OCI-LY1 (cell line): Measurements from ENCODE around the gene TVP23A.

Experiments
- H2AFZ ChIP-seq: fragments of 200-600 bp; sonication (generic), shearing (Covaris generic); 2 replicates; pipeline ENCODE4 v1.6.0; 2014; ENCODE audit warnings: antibody characterized with exemption, mild to moderate bottlenecking, low read length
- H3F3A ChIP-seq: fragments of 200-600 bp; sonication (generic), shearing (Covaris generic); 2 replicates; pipeline ENCODE4 v1.6.0; 2014; ENCODE audit warnings: mild to moderate bottlenecking, antibody characterized with exemption, low read length, moderate library complexity; ENCODE audit not compliant: insufficient read depth
- H3K27ac ChIP-seq: fragments of 200-600 bp; sonication (generic); 2 replicates; pipeline ENCODE4 v1.5.1; 2014; ENCODE audit warnings: low read length, mixed run types, mild to moderate bottlenecking, low read depth; ENCODE audit not compliant: poor library complexity, severe bottlenecking
- H3K27me3 ChIP-seq: fragments of 200-600 bp; sonication (generic); 2 replicates; pipeline ENCODE4 v1.6.0; 2014; ENCODE audit warnings: antibody characterized with exemption, mild to moderate bottlenecking, low read length, moderate library complexity; ENCODE audit not compliant: insufficient read depth
- H3K36me3 ChIP-seq: fragments of 200-600 bp; sonication (generic); 2 replicates; pipeline ENCODE4 v1.6.1; 2014; ENCODE audit warnings: mild to moderate bottlenecking, antibody characterized with exemption, low read length, moderate library complexity, mixed read lengths; ENCODE audit not compliant: insufficient read depth
- H3K4me1 ChIP-seq: fragments of 200-600 bp; sonication (generic); 2 replicates; pipeline ENCODE4 v1.5.1; 2014; ENCODE audit warnings: mild to moderate bottlenecking, low read length, moderate library complexity; ENCODE audit not compliant: insufficient read depth, severe bottlenecking
- H3K4me2 ChIP-seq: fragments of 200-600 bp; sonication (generic), shearing (Covaris generic); 2 replicates; pipeline ENCODE4 v1.6.1; 2014; ENCODE audit warnings: low read length
- H3K4me3 ChIP-seq: fragments of 200-600 bp; sonication (generic); 2 replicates; pipeline ENCODE4 v1.5.1; 2014; ENCODE audit warnings: low read length, low read depth, mild to moderate bottlenecking, mixed read lengths; ENCODE audit not compliant: poor library complexity, severe bottlenecking
- H3K79me2 ChIP-seq: fragments of 200-600 bp; shearing (Covaris generic); 2 replicates; pipeline ENCODE4 v1.6.1; 2016; ENCODE audit warnings: mixed run types, low read length, mixed read lengths; ENCODE audit not compliant: insufficient read depth
- H3K9ac ChIP-seq: fragments of 200-600 bp; sonication (generic), shearing (Covaris generic); 2 replicates; pipeline ENCODE4 v1.6.1; 2014; ENCODE audit warnings: mild to moderate bottlenecking, low read length, mixed read lengths
- H3K9me2 ChIP-seq: fragments of 200-600 bp; sonication (generic), shearing (Covaris generic); 2 replicates; pipeline ENCODE4 v1.6.1; 2014; ENCODE audit warnings: low read depth, mild to moderate bottlenecking, low read length, mixed read lengths
- H3K9me3 ChIP-seq: fragments of 200-600 bp; shearing (Covaris generic); 2 replicates; pipeline ENCODE4 v1.6.1; 2014; ENCODE audit warnings: low read length, mixed read lengths
- H4K20me1 ChIP-seq: fragments of 200-600 bp; sonication (generic), shearing (Covaris generic); 2 replicates; pipeline ENCODE4 v1.6.0; 2016; ENCODE audit warnings: mild to moderate bottlenecking, low read length; ENCODE audit not compliant: insufficient read depth
- CTCF ChIP-seq: fragments of 200-600 bp; sonication (generic), shearing (Covaris generic); IDR thresholded peaks from 2 replicates; pipeline ENCODE4 v1.5.1; 2017; ENCODE audit warnings: mild to moderate bottlenecking, antibody characterized with exemption, low read length, moderate library complexity, mixed read lengths
- EZH2 ChIP-seq: fragments of 200-600 bp; sonication (generic), shearing (Covaris generic); IDR thresholded peaks from 2 replicates; pipeline ENCODE4 v1.8.0; 2017; ENCODE audit warnings: borderline replicate concordance, mixed run types, mild to moderate bottlenecking, antibody characterized with exemption, low read length, moderate library complexity, mixed read lengths

Gene TVP23A

GRCh38 chr16:10740000-10740844, 78.4 kb downstream of the TVP23A start:
- no peaks in the 10 kb centered on the region for H3K9me2 ChIP-seq
- no peak overlapping the region for H3K9ac ChIP-seq
- H3F3A ChIP-seq: no peaks in the 10 kb centered on the region
- no peaks in the 10 kb centered on the region for H3K9me3 ChIP-seq
- no peaks in the 10 kb centered on the region for H3K79me2 ChIP-seq
- H3K4me2 ChIP-seq: no peak overlapping the region
- no peak overlapping the region for H3K27ac ChIP-seq
- no peak overlapping the region for H2AFZ ChIP-seq
- no peaks in the 10 kb centered on the region for H4K20me1 ChIP-seq
- peaks cover 44% of the 10 kb centered on the region for H3K4me1 ChIP-seq
- TF ChIP-seq EZH2 (no peak), CTCF (no peak)
- H3K4me3 ChIP-seq: no peak overlapping the region
- no peaks in the 10 kb centered on the region for H3K36me3 ChIP-seq
- no peaks in the 10 kb centered on the region for H3K27me3 ChIP-seq

- H3K4me2 ChIP-seq: peak overlapping the region; percentile 8; the same call in 1 of the 2 replicates
- H3K27ac ChIP-seq: peak overlapping the region; percentile 62
- no peaks in the 10 kb centered on the region for H3F3A ChIP-seq
- no peaks in the 10 kb centered on the region for H3K27me3 ChIP-seq
- no peaks in the 10 kb centered on the region for H3K36me3 ChIP-seq
- no peak for TF ChIP-seq EZH2
- TF ChIP-seq CTCF: no peak
- H3K4me1 ChIP-seq: peaks cover 36% of the 10 kb centered on the region
- peak overlapping the region; percentile 28; the same call in 1 of the 2 replicates for H2AFZ ChIP-seq
- H4K20me1 ChIP-seq: no peaks in the 10 kb centered on the region
- H3K9ac ChIP-seq: no peak overlapping the region
- H3K9me2 ChIP-seq: no peaks in the 10 kb centered on the region
- no peaks in the 10 kb centered on the region for H3K79me2 ChIP-seq
- no peak overlapping the region for H3K4me3 ChIP-seq
- H3K9me3 ChIP-seq: no peaks in the 10 kb centered on the region
These were observed 80.1 kb downstream of the TVP23A start for GRCh38 chr16:10738231-10739077.

- H4K20me1 ChIP-seq: no peaks in the 10 kb centered on the region
- peak overlapping the region; percentile 28; the same call in 1 of the 2 replicates for H2AFZ ChIP-seq
- peak overlapping the region; percentile 51 for H3K4me3 ChIP-seq
- TF ChIP-seq CTCF (peak; percentile 91), EZH2 (no peak)
- no peaks in the 10 kb centered on the region for H3K9me2 ChIP-seq
- no peaks in the 10 kb centered on the region for H3K27me3 ChIP-seq
- peak overlapping the region; percentile 57 for H3K4me2 ChIP-seq
- H3K79me2 ChIP-seq: no peaks in the 10 kb centered on the region
- peak overlapping the region; percentile 64 for H3K27ac ChIP-seq
- peaks cover 4% of the 10 kb centered on the region for H3K9me3 ChIP-seq
- peak overlapping the region; percentile 37 for H3K9ac ChIP-seq
- H3F3A ChIP-seq: no peaks in the 10 kb centered on the region
- no peaks in the 10 kb centered on the region; the same call in 1 of the 2 replicates for H3K36me3 ChIP-seq
- H3K4me1 ChIP-seq: peaks cover 23% of the 10 kb centered on the region
These were observed 81.4 kb downstream of the TVP23A start for GRCh38 chr16:10737068-10737625.
